GM10266 (cell line): ENCODE data around the gene AKT1S1.

Experiments used
- DNase-seq: peaks from one replicate; pipeline ENCODE4 v3.0.0; 2012; ENCODE audit errors: extremely low spot score
- CTCF ChIP-seq: IDR thresholded peaks from 2 replicates; pipeline ENCODE4 v1.5.1; 2012; ENCODE audit warnings: mild to moderate bottlenecking, low read depth; ENCODE audit not compliant: control insufficient read depth, insufficient read depth; ENCODE audit errors: missing control alignments

The AKT1S1 gene

GRCh38 chr19:49912965-49913685 is 36.0 kb upstream of the AKT1S1 start:
- DNase-seq: no peak
- TF ChIP-seq CTCF: peak; percentile 25

- TF ChIP-seq CTCF: no peak
- DNase-seq: peak; percentile 84
Observed at GRCh38 chr19:49911381-49912145, 34.4 kb upstream of the AKT1S1 start.

GRCh38 chr19:49910179-49910578 is 33.0 kb upstream of the AKT1S1 start:
- DNase-seq: no peak
- TF ChIP-seq CTCF: no peak

GRCh38 chr19:49908480-49909420 is 31.6 kb upstream of the AKT1S1 start:
- DNase-seq: no peak
- TF ChIP-seq CTCF: no peak

GRCh38 chr19:49907745-49908446 is 30.7 kb upstream of the AKT1S1 start:
- TF ChIP-seq CTCF: no peak
- no peak for DNase-seq

- TF ChIP-seq CTCF: no peak
- DNase-seq: no peak
Observed at GRCh38 chr19:49906879-49907564, 29.9 kb upstream of the AKT1S1 start.
